Amniotic stem cell (primary cell): ENCODE data around the gene RCOR2.
"Not testable (repeated sequence)": the region's sequence is repeated elsewhere in the genome, so short reads cannot be mapped to it uniquely, and the experiment has no call there.

Source experiments
- DNase-seq: peaks from one replicate; lab custom pipeline; 2025; lab: John Stamatoyannopoulos, UW

The RCOR2 gene

DNA sequence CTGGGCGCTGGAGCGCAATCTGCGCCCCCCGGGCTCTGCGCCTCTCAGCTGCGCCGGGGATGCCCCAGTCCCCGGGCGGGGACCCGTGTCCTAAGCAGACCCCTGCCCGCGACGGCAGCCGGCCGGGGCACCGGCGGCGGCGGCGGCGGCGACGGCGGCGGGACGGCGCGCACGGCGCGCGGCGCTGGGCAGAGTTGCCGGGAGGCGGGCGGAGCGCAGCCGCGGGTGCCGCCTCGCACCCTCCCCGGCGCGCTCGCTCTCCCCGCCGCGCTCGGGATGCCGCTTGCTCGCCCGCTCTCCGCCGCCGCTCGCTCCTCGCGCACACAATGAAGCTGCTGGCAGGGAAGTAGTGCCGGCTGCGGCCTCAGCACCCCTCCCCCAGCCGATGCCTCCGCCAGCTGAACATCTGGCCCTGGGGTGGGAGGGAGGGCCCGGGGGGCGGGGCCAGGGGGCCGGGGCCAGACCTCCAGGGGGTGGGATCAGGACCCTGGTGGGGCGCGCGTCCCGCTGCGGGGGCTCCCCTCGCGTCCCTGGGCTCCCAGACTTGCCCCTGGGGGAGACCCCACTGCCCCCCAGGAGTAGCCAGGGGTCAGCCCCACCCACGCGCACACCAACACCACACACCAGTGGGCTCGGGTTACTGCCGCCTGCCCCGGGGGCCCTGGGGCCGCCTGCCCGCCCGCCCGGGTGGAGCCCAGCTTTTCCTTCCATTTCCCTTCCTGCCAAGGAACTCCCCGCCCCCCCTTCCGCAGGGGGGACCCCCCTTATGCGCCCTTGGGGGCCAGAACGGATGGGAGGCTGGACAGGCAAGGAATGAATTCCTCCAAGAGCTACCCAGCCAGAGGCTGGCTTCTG lies at the start of gene RCOR2:
TSS of gene RCOR2 (minus strand) at position 328 of the 855 bp plus-strand sequence. CDS start 708 bp downstream, outside the sequence.
- no peak for DNase-seq

DNA sequence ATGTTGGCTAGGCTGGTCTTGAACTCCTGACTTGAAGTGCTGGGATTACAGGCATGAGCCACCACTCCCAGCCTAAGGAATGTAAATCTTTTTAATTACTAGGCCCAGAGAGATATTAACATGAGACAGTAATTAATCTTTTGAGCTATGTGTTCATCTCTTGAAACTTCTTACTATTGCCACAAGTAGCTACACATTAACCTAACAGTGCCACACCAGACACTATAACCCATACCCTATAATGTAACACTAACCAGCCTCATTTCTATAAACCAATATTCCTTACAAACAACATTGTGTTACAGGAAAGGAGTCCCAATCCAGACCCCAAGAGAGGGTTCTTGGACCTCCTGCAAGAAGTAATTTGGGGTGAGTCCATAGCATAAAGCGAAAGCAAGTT lies 49.5 kb upstream of the RCOR2 start:
- no peak for DNase-seq

DNA sequence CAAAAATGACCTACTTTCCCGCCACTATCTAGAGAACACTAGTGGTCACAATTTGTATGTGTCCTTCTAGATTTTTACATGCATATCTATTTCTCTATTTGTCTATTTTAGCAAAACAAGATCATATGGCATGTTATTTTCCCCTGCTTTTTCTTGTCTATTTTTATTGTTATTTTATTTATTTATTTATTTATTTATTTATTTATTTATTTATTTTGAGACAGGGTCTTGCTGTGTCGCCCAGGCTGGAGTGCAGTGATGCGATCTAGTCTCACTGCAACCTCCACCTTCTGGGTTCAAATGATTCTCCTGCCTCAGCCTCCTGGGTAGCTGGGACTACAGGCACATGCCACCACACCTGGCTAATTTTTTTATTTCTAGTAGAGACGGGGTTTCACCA lies 46.9 kb upstream of the RCOR2 start:
- DNase-seq = not testable (repeated sequence)

DNA sequence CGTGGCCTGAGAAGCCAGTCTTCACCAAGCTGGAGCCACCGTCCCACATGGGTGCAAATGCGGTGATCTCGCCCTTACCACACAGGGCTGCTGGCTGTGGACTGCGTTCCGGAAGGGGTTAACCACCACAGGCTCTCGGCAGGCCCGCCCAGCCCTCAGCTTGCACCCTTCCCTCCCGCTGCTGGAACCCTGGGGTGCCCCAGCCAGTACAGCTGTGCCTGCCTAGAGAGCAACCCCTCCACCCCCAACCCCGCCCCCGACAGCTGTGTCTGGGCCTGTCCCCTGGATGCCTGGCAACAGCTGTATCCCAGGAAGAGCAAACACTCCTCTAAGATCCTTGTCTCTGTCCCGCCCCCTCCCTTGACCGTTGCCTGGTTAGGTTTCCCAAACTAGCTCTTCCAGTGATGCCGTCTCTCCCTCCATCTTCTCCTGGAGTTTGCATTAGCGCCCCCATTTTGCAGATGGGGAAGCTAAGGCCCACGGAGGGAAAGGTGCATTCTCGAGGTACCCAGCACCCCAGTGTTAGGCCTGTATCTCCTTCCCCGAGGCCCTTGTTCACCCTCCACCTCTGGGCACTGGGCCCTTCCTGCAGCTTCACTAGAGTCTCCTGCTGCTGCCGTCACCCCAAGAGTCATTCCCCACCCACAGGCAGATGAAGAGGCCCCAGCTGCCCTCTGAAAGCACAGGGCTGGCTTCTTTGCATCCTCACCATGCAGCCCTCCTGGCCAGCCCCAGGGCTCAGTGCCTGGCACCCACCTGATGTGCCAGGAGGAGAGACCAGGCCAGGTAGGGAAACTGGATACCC lies 44.8 kb upstream of the RCOR2 start:
- no peak for DNase-seq

DNA sequence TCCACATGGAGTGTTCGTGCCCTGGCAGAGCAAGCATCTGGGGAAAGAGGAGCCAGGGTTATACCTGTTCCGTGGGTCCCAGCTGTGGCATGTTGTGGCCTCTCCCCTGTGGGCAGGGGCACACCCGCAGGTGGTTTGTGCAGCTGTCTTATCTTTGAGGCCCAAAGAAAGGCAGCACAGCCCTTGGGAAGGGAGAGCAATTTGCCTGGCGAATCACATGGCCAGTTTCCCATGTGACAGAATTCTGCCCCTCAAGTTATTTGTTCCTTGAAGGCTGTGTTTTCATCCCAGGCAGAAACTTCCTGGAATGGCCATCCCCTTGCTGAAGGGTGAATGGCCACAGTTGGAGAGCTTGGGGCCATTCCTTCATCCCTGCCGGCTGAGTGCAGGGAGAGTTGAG lies 41.0 kb upstream of the RCOR2 start:
- DNase-seq = no peak

DNA sequence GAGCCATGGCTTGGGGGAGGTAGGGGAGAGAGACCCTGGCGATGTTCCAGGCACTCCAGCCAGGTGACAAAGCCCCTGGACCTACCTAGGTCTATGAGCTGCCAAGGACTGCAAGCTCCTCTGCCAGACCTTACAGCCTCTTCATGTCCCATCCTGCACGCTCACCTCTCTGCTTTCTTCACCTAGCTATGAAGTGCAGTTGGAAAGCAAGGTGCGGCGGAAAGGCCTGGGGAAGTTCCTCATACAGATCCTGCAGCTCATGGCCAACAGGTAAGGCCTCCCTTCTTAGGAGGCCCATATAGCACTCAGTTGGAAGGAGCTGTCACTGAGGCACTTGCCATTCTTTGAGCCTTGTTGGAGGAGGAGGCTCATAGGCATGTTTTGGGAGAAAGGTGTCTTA lies 35.6 kb upstream of the RCOR2 start:
- no peak for DNase-seq

DNA sequence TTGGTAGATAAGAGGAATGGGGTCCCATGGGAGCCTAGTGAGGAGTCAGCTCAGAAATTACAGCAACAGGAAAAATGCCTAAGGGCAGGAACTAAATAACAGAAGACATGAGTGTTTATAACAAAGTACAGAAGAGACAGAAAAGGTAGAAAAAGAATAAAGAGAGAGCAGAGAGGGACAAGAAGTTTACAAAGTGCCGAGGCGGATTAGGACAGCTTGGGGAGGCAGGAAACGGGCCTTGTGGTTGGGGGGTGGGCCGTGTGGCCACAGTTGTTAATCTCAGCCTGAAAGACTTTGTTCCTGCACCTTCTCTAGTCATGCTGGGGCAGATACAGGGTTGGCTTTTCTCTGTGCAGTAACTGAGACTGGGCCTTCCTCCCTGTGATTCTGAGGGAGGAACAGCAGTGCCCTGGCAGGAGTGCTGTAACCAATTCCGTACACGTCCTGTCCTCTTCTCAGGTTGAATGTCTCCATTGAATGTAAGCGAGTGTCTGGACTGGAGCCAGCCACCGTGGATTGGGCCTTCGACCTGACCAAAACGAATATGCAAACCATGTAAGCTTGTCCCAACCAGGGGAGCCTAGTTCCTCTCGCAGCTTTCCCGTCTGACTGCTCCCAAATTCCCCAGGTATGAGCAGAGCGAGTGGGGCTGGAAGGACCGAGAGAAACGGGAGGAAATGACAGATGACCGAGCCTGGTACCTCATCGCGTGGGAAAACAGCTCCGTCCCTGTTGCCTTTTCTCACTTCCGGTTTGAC lies 35.0 kb upstream of the RCOR2 start:
- no peak for DNase-seq

DNA sequence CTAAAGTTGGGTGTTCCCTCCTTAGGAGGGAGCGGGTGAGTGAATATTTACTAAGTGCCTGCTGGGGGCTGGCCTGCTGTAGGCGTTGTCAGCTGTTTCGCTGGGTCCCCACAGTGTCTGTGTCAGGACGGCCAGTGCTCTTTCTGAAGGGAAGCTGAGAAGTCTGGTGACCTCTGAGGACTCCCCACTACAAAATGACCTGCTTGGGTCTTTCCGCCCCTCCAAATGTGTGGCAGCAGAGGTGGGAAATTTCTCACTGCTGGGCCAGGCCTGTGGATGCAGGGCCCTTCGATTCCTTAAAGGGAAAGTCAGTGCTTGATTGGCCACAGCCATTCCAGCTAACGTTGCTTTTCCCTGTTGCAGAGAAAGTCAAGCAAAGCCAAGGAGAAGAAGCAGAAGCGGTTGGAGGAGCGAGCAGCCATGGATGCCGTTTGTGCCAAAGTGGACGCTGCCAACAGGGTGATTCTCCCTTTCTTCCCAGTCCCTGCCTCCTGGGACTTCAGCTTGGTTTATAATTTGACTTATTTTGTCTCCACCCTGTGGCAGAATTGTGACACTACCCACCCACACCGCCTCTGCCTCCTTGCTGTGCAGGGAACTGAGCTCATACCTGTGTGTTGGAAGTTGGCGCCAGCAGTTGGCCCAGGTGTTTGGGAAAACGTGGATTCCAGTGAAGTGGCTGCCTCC lies 28.7 kb upstream of the RCOR2 start:
- DNase-seq = no peak

DNA sequence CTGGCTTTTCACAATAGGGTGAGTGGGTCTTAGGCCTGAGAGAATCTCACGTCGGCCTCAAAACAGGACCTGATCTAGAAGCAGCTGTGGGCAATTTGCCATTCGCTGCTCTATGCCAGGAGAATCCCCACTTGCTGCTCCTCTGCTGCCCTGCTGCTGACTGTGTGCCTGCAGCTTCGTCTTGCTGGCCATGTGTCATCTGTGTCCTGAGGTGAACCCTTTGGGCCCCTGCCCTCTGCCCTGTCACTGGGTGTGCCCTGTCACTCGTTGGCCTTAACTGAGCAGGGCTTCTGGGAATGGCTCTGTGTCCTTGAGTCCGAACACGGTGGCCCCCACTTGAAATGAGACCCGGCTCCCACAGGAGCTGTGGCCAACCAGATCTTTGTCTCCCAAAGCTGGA lies 28.0 kb upstream of the RCOR2 start:
- DNase-seq = no peak

DNA sequence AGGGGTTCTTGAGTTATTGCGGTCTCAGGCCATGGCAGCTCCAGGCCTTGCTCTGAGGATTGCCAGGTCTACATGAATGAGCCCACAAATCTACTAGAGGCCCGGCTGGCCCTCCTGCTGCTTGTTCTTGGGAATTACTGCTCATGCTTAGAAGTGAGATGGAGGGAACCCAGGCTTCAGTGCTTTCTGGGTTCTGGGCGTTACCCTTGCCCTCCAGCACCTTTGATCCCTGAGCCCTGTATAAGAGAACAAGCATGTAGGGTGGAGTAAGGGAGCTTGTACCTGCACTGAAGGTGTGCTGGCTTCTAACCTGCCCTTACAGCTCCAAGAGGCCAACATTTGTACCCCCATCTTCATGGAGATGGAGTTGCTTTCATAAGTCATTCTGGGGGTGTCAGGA lies 25.8 kb upstream of the RCOR2 start:
- DNase-seq = no peak

DNA sequence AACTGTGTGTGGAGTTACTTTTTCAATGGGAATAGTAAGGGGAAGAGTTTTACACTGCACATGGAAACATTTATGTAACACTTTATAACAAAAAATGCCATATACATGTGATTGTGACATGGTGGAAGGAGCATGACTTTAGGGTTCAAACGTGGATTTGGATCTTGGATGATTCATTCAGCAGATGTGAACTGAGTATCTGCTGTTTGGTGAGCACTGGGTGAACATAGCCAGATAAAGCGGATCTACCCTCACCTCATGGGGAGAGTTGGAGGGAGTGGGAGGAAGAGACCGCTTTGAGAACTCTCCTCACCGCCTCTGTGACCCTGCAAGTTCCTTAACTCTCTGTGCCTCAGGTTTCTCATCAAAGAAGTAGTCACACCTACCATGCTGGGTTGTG lies 24.9 kb upstream of the RCOR2 start:
- no peak for DNase-seq

DNA sequence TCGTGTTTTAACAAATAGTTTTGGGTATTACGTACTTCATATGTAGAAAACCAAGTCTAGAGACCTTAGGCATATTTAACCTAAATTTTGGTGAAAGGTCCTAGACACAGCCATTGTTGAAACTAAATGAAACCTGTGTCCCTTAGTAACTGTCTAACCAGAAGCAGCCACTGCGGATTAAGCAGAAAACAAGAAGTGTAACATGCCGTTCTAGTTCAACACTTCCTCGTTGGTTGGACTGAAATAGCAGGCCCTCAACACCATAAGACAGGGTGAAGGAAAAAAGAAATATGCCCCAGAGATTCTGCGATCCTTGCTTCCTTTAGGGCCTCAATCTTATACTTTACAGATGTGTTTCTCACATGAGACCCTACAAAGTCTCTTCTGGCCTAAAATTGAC lies 23.8 kb upstream of the RCOR2 start:
- DNase-seq = no peak

DNA sequence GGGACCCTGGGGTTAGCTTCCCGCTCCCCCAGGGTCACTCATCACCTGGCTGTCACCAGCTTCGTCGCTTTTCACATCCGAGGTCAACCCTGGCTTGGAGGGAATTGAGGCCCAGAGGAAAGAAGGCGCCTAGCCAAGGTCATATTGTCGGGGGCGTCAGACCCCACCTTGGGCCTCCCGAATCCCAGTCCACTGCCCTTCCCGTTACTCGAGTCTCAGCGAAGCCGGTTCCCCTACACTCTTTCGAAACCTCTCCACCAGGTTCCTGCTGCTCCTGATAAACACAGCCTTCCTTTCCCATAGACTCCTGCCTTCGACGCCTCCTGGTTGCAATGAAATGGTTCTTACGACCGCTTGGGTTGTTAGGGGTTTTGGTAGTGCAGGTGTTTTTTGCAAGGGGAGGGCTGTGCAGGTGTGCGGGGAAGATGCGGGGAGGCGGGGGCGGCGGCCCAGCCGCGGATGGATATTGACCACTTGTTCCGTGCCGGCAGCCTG lies 22.5 kb upstream of the RCOR2 start:
- DNase-seq = no peak

DNA sequence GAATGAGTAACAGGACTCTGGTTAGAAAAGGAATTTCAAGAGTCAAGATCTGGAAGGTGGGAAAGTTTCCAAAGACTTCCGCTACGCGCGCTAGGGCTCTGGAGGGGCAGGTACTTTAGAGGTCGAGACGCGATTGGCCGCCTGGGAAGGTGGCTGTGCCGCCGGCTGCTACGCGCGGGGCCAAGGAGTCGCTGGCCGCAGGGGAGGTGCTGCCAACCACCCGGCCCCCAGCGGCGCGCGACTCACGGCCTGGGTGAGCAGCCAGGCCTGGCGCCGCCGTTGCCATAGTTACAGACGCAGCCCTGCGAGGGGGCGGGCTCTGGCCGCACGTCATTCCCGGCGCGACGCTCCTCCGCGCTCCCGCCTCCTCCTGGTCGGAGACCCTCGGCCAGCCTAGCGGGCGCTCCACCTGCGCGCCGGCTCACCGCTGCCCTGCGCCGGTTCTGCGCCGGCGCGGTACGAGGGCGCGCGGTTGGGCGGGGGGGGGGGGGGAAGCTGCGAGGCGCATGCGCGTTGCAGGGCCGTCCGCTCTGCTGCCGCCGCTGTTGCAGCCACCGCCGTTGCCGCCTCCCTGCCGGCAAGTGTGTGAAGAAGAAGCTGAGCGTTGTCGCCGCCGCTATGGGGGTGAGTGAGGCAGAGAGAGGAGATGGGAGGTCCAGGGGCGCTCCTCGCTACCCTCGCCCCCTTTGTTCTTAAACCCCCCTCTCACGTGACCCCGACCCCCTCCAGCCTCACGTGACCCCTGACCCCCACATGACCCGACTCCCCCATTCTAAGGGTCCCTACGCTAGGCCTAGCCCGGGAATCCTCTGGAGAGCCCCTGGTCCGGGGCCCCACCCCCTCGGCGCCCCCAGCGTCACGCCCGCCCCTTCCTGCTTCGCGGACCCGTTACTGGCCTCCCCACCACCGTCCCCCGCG lies 21.8 kb upstream of the RCOR2 start, which contains the start of gene NAA40:
TSS of gene NAA40 (plus strand) at position 524 of the 918 bp plus-strand sequence. CDS start at position 619, 95 bp downstream.
- peak; percentile 77 for DNase-seq

DNA sequence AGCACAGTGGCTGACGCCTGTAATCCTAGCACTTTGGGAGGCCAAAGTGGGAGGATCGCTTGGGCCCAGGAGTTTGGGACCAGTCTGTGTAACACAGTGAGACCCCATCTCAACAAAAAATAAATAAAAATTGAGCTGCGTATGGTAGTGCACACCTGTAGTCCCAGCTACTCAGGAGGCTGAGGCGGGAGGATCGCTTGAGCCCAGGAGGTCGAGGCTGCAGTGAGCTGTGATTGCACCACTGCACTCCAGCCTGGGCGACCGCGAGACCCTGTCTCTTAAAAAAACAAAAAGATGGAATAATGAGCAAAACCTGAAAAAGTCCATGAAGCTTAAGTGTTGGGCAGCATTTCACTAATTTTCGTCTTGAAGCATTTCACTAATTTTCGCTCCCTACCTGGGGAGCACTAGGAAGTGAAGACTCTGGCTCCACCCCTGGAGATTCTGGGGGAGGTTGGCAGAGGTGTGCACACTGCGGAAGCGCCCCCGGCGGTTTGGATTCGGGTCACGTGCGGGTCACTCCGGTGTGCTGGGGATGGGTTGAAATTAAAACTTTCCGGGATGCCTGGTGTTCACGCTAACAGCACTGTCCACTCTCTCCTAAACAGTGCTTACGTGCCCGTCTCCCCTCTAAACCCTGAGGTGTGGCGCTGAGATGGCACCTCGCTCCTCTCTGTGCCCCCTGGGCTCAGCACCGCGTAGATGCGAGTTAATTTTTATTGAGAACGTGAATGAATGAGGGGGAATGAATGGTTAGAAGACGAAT lies 20.9 kb upstream of the RCOR2 start:
- DNase-seq = no peak

DNA sequence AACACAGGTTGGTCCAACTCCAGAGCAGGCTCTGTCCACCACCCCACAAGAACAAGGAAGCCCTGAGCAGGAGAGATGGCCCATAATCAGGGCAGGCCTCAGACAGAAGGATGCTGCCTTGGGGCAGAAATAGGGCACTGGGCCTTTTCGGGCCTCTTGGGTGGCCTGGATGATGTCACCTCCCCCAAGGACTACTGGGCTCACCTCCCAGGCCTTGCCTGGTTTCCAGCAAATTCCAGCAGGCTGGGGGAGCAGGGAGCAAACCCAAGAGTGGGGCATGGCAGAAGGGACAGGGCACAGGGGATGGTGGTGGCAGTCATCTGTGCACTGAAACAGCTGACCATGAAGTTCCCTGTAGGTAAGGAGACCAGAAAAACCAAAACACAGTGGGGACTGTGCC lies 16.5 kb upstream of the RCOR2 start:
- no peak for DNase-seq

DNA sequence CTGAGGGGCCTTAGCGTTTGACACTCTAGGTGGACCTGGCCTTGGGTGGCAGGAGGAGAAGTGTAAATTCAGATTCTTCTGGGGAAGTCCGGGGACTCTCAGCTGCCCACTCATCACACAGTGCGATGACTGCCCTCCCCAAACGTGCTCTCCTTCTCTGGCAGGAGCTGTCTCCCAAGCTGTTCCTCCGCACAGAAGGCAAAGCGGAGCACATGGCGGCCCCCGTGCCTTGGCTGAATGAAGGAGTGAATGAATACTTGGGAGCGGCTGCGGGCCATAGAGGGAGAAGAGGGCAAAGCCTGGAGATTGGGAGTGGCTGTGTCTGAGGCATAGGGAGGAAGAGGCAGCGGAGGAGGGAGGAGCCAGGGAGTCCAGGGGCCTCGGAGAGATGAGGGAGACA lies 14.9 kb upstream of the RCOR2 start:
- DNase-seq = no peak

DNA sequence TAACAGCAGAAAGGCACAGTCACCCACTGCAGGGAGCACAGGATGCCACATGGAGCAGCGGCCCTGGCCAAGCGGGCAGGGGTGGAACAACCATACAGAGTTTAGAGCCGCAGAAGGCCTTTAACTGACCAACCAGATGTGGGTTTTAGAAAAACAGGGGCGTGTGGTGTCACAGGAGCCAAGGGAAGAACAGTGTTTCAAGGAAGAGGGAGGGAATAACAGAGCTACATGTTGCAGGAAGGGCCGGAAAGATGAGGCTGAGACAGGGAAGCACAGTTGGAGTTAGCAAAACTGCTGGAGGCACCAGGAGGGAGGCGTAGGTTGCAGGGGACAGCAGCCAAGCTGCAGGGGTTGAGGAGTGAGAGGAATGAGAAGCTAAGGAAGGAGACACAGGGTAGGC lies 14.1 kb upstream of the RCOR2 start:
- DNase-seq = no peak

DNA sequence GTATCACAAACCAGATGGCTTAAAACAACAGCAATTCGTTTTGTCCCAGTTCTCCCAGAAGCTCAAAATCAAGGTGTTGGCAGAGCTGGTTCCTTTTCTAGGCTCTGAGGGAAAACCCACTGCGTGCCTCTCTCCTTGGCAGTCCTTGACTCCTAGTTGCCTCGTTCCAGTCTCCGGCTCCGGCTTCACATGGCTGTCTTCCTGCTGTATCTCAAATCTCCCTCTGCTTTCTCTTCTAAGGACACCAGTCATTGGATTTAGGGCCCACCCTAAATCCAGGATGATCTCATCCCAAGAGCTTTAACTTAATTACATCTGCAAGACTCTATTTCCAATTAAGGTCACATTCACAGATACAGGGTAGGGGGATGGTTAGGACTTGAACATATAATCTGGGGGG lies 12.7 kb upstream of the RCOR2 start:
- no peak for DNase-seq

DNA sequence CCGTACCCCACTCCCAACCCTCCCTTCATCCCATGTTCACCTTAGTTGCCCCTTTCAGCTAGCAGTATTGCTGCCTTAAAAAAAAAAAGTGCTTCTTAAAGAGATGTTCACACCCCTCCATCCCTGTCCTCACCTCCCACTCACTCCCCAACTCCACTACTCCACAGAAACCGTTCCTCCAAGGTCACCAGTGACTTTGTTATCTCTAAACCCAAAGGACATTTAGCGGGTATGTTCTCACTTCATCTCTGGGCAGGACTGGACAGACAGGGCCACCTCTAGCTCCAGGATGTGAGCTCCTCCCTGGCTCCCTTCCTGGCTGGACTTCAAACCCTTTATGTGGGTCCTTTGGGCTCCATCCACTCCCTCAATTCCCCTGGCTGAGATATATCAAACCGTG lies 6.4 kb upstream of the RCOR2 start:
- no peak for DNase-seq
